Measurements from ENCODE around the gene MYLIP. TPM values are rescaled to one million over a fixed set of nuclear protein-coding genes. Genes with fewer than 3 reads are reported as not detected.

The MYLIP gene
- polyA plus RNA-seq, 3 donors = 19.9 to 84.0 (median 28.0) TPM

DNA sequence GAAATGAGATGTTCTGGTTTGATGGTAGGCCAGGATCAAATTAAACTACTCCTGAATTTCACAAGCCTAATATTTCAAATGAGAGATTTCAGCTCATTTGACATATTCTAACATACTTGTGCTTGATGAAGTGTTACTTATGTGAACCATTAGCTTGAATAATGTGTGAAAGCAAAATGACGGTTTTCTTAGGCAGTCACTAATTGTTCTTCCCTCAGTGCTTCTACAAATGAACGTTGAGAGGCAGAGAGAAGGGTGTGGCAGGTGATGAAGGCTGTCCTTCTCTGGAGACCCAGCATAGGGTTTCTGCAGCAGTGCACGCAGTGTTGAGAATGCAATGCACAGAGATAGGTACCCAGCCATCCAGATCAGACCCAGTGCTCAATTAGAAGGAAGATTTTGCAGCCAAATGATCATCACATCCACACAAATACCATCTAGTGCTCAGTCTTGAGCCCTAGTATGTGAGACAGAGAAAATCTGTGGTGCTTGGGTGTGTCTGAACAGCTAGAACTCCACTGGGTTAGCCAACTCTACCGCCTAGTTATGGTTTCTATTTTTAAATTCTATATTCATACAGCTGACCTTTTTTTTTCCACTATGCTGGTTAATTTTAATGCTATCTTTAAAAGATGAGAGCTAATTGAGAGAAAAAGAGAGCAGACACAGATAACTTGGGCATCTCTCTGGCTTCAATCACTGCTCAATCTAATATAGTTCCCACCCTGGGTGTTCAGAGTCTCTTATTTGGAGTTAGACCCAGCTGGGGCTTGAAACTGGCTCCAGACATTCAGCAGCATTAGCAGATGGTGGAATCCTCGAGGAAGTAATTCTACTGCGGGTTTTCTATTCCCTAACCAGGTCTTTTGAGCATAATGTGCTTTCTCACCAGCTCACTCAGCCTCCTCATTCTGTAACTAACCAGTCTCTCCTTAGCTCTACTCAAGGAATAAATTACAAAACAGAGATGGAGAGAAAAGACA, 4.4 kb upstream of the MYLIP start:
- Mint-ChIP-seq H3K9me3 (peaks cover 0 to 2% (median 0%) of the 10 kb centered on the region in 7 donors), H3K36me3 (no peaks in the 10 kb centered on the region), H3K4me3 (peak overlapping the region in 1 of 2 donors; percentile 32), H3K27ac (no peak overlapping the region), H3K4me1 (peaks cover 9% of the 10 kb centered on the region), H3K27me3 (ENCODE audit: low read depth in 3 of 3) (peaks cover 0 to 4% (median 0%) of the 10 kb centered on the region in 3 donors)
- H3K4me3 ChIP-seq (replicated peaks in 1 of 3; ENCODE audit: low read depth in 2 of 3, low read length in 3 of 3) = no peak overlapping the region
- peaks cover 0 to 3% of the 10 kb centered on the region in 2 donors for H3K4me1 ChIP-seq (ENCODE audit: control insufficient read depth in 1 of 2, insufficient read depth in 2 of 2, low read length in 2 of 2)
- DNase-seq = no peak
- no peaks in the 10 kb centered on the region for H3K27me3 ChIP-seq (ENCODE audit: control insufficient read depth in 2 of 2, insufficient read depth in 2 of 2, low read length in 2 of 2)
- peaks cover 6% of the 10 kb centered on the region for H4K20me1 ChIP-seq (ENCODE audit: insufficient read depth, low read length)
- no peak overlapping the region for H2AFZ ChIP-seq (ENCODE audit: insufficient read depth, low read depth, low read length, poor library complexity, severe bottlenecking)
- H3K79me2 ChIP-seq (ENCODE audit: insufficient read depth, low read length) = peaks cover 6% of the 10 kb centered on the region
- H3K27ac ChIP-seq (ENCODE audit: low read depth in 1 of 2, low read length in 2 of 2) = no peak overlapping the region
- TF ChIP-seq, protein P1, sequence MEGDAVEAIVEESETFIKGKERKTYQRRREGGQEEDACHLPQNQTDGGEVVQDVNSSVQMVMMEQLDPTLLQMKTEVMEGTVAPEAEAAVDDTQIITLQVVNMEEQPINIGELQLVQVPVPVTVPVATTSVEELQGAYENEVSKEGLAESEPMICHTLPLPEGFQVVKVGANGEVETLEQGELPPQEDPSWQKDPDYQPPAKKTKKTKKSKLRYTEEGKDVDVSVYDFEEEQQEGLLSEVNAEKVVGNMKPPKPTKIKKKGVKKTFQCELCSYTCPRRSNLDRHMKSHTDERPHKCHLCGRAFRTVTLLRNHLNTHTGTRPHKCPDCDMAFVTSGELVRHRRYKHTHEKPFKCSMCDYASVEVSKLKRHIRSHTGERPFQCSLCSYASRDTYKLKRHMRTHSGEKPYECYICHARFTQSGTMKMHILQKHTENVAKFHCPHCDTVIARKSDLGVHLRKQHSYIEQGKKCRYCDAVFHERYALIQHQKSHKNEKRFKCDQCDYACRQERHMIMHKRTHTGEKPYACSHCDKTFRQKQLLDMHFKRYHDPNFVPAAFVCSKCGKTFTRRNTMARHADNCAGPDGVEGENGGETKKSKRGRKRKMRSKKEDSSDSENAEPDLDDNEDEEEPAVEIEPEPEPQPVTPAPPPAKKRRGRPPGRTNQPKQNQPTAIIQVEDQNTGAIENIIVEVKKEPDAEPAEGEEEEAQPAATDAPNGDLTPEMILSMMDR (IDR thresholded peaks at IDR 0.05) = no peak
- H3K36me3 ChIP-seq (replicated peaks in 1 of 2; ENCODE audit: control insufficient read depth in 1 of 2, insufficient read depth in 2 of 2, low read length in 2 of 2) = no peaks in the 10 kb centered on the region
- intact Hi-C loops (cut with micrococcal nuclease) = loop anchor here (5.0 to 10.0 kb wide), 3 partner anchors 250 to 432 kb away; no protein-coding TSS in a partner anchor
- no peaks in the 10 kb centered on the region for H3K9me3 ChIP-seq (replicated peaks in 1 of 2; ENCODE audit: control insufficient read depth in 1 of 2, insufficient read depth in 1 of 2, low read length in 2 of 2)
- 83% methylated on average over 1 of the region's 6 CpGs for WGBS (ENCODE audit: insufficient coverage)
- H3K4me2 ChIP-seq (replicated peaks; ENCODE audit: extremely low read depth, low read length, poor library complexity, severe bottlenecking) = no peak overlapping the region
- H3K9ac ChIP-seq (ENCODE audit: insufficient read depth, low read length, poor library complexity, severe bottlenecking) = no peak overlapping the region

DNA sequence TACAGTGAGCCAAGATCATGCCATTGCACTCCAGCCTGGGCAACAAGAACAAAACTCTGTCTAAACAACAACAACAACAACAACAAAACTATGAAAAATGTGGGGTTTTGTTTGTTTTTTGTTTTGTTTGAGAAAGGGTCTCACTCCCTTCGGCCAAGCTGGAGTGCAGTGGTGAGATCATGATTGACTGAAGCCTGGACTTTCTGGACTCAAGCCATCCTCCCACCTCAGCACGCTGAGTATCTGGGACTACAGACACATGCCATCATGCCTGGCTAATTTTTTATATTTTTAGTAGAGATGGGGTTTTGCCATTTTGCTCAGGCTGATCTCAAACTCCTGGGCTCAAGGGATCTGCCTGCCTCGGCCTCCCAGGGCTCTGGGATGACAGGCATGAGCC, 2.8 kb upstream of the MYLIP start:
- Mint-ChIP-seq H3K4me3 (no peak overlapping the region), H3K36me3 (peaks cover under 1% of the 10 kb centered on the region in 2 donors), H3K4me1 (peaks cover 9% of the 10 kb centered on the region), H3K9me3 (peaks cover 0 to 2% (median 0%) of the 10 kb centered on the region in 7 donors), H3K27ac (no peak overlapping the region), H3K27me3 (ENCODE audit: low read depth in 3 of 3) (peaks cover 0 to 4% (median 0%) of the 10 kb centered on the region in 3 donors)
- Histone ChIP-seq H3K4me3 (replicated peaks in 1 of 3; ENCODE audit: low read depth in 2 of 3, low read length in 3 of 3) (no peak overlapping the region), H3K9ac (ENCODE audit: insufficient read depth, low read length, poor library complexity, severe bottlenecking) (no peak overlapping the region), H3K79me2 (ENCODE audit: insufficient read depth, low read length) (peaks cover 21% of the 10 kb centered on the region), H3K9me3 (replicated peaks in 1 of 2; ENCODE audit: control insufficient read depth in 1 of 2, insufficient read depth in 1 of 2, low read length in 2 of 2) (no peaks in the 10 kb centered on the region), H3K27me3 (ENCODE audit: control insufficient read depth in 2 of 2, insufficient read depth in 2 of 2, low read length in 2 of 2) (no peaks in the 10 kb centered on the region), H3K4me1 (ENCODE audit: control insufficient read depth in 1 of 2, insufficient read depth in 2 of 2, low read length in 2 of 2) (peaks cover 9 to 13% of the 10 kb centered on the region in 2 donors), H3K36me3 (replicated peaks in 1 of 2; ENCODE audit: control insufficient read depth in 1 of 2, insufficient read depth in 2 of 2, low read length in 2 of 2) (no peaks in the 10 kb centered on the region), H3K4me2 (replicated peaks; ENCODE audit: extremely low read depth, low read length, poor library complexity, severe bottlenecking) (no peak overlapping the region), H2AFZ (ENCODE audit: insufficient read depth, low read depth, low read length, poor library complexity, severe bottlenecking) (no peak overlapping the region), H4K20me1 (ENCODE audit: insufficient read depth, low read length) (peaks cover 21% of the 10 kb centered on the region), H3K27ac (ENCODE audit: low read depth in 1 of 2, low read length in 2 of 2) (no peak overlapping the region)
- no peak for DNase-seq
- intact Hi-C loops (cut with micrococcal nuclease) = loop anchor here (5.0 to 10.0 kb wide), 3 partner anchors 251 to 434 kb away; no protein-coding TSS in a partner anchor
- WGBS (ENCODE audit: insufficient coverage) = no CpG with 5 or more reads among the region's 3 CpGs
- TF ChIP-seq, protein P1 (IDR thresholded peaks at IDR 0.05) = no peak
